Measurements from ENCODE around the gene USP17L30.
"Not testable (repeated sequence)": the region's sequence is repeated elsewhere in the genome, so short reads cannot be mapped to it uniquely, and the experiment has no call there.

DNA sequence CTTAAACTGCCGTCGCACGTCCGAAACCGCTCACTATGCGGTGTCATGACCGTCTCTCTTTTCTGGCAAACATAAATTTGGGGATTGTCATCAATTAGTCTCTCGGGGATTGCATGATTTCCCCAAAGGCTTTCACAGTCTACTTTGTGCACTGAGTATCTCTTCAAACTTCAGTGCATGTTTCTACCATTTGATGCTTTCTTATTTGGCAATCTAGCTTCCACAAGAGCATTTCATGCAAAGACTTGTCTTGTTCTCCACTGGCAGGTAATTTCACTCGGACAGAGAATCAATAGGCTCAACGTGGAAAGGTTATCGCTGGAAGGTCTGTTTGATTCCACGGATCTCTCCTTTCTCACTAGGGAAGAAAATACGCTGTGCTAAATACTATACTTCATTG, 38.7 kb upstream of the USP17L30 start:
- TF ChIP-seq POLR2AphosphoS5, CTCF (IDR thresholded peaks at IDR 0.05): not testable (repeated sequence)
